ENCODE data around the gene GPR155. TPM values are rescaled to one million over a fixed set of nuclear protein-coding genes. Genes with fewer than 3 reads are reported as not detected.

Gene GPR155
- total RNA-seq (2022; extraction: Qiagen RNA extraction; ENCODE audit: low read depth): 0.19 to 0.28 TPM (median 0.25 TPM) in 4 of 5 replicates, not detected in the other

GRCh38 chr2:174486563-174487107 lies at the start of gene GPR155:
Gene GPR155 (minus strand): TSS chr2:174487029. CDS start chr2:174481956, 5,073 bp downstream.

GRCh38 chr2:174395284-174395968 lies 91.4 kb downstream of the GPR155 start, which contains the start of gene SCRN3:
Gene SCRN3 (plus strand): TSS chr2:174395730. CDS start chr2:174398284, 2,554 bp downstream.

Other genes with a start within 250 kb of the GPR155 start
- gene OLA1, start 238.5 kb downstream of the GPR155 start, total RNA-seq (2022; extraction: Qiagen RNA extraction; ENCODE audit: low read depth): 120 to 133 TPM (median 126 TPM) in 5 replicates
- gene SP9, start 152.1 kb downstream of the GPR155 start, total RNA-seq (2022; extraction: Qiagen RNA extraction; ENCODE audit: low read depth): 1.9 to 2.7 TPM (median 2.5 TPM) in 5 replicates
- gene SCRN3, start 91.3 kb downstream of the GPR155 start, total RNA-seq (2022; extraction: Qiagen RNA extraction; ENCODE audit: low read depth): 13.4 to 15.9 TPM (median 14.9 TPM) in 5 replicates
- 19.2 to 25.0 TPM (median 23.5 TPM) in 5 replicates for gene WIPF1, start 110.8 kb upstream of the GPR155 start, total RNA-seq (2022; extraction: Qiagen RNA extraction; ENCODE audit: low read depth)